Measurements from ENCODE around the gene PIGO. TPM values are rescaled to one million over a fixed set of nuclear protein-coding genes. Genes with fewer than 3 reads are reported as not detected.

PIGO gene
- total RNA-seq, 1 donor: 8.7 TPM

DNA sequence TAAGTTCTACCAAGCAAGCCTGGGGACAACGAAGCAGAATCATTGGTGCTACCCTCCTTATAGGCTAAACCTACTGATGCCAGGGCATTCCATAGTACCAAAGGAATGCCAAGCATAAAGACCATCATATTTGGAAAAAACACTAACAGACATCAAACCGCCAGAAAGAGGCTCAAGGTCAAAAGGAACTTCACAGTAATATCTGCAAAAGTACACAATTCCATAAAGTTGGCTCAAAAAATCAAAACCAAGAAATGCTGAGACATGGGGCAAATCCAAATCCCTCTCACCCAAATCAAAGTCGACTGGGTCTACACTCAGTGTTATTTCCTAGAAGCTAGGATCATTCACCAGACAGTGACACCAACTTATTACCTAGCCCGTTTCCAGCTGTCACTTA is 27.4 kb downstream of the PIGO start:
- Histone ChIP-seq H3K4me1 (ENCODE audit: insufficient read depth, low read length) (peaks cover 48% of the 10 kb centered on the region), H3K27me3 (ENCODE audit: insufficient read depth, low read length) (no peaks in the 10 kb centered on the region), H3K4me3 (ENCODE audit: low read length) (no peak overlapping the region), H3K9me3 (ENCODE audit: low read depth, low read length) (no peaks in the 10 kb centered on the region)

DNA sequence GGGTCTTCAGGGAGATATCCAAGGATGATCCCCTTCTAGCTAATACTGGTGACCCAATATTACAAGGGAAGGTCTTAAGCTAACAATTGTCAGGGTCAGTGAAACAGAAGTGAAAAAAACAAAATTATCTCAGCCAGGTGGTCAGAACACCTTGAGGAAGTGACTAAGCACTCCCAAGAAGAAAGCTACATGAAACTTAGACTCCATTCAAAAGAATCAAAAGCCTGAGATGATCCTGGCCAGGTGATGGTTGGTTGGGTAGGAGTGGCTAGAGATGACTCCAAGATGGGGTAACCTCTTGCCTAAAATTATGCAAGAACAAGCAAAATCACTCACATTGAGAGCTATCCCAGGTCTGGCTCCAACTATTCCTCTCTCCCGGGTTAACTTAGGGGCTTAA is 29.3 kb downstream of the PIGO start:
- Histone ChIP-seq H3K4me1 (ENCODE audit: insufficient read depth, low read length) (peaks cover 40% of the 10 kb centered on the region), H3K4me3 (ENCODE audit: low read length) (no peak overlapping the region), H3K27me3 (ENCODE audit: insufficient read depth, low read length) (no peaks in the 10 kb centered on the region), H3K9me3 (ENCODE audit: low read depth, low read length) (no peaks in the 10 kb centered on the region)

DNA sequence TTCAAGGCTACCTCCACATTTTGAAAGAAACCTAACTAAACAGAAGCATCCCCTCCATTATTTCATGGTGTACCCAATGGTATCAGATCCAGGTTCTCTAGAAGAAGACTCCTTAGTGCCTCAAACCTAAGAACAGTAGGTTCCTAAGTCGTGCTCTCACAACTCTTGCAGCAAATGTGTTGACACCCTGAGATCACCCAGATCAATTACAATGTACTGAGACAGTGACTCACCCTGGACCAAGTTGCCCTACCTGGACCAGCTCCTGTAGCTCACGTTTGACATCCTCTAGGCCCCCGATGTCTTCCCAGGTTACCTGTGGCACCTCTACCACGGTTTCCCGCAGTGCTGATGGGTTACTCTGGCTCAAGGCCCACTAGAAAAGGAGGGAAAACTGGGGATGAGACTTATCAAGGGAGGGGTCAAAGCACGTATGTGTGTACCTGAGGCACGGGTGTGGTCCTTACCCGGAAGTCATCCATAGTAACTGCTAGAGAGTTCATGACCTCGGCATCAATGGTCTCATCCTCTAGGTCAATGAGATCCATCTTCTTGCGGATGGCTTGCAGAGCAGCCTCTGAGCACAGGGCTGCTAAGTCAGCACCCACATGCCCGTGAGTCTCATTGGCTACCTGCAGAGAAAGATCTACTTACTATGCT is 35.7 kb downstream of the PIGO start:
- Histone ChIP-seq H3K4me1 (ENCODE audit: insufficient read depth, low read length) (no peaks in the 10 kb centered on the region), H3K9me3 (ENCODE audit: low read depth, low read length) (no peaks in the 10 kb centered on the region), H3K4me3 (ENCODE audit: low read length) (no peak overlapping the region), H3K27me3 (ENCODE audit: insufficient read depth, low read length) (no peaks in the 10 kb centered on the region)

DNA sequence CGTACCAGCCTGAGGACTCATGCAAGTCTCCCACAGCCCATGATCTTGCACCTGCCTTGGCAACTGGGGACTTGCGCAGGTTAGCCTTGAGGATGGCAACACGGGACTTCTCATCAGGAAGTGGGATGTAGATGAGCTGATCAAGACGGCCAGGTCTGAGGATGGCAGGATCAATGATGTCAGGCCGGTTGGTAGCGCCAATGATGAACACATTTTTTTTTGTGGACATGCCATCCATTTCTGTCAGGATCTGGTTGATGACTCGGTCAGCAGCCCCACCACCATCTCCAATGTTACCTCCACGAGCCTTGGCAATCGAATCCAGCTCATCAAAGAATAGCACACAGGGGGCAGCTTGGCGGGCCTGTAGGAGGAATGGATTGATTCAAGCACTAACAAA is 37.0 kb downstream of the PIGO start:
- Histone ChIP-seq H3K9me3 (ENCODE audit: low read depth, low read length) (no peaks in the 10 kb centered on the region), H3K4me1 (ENCODE audit: insufficient read depth, low read length) (no peaks in the 10 kb centered on the region), H3K4me3 (ENCODE audit: low read length) (no peak overlapping the region), H3K27me3 (ENCODE audit: insufficient read depth, low read length) (no peaks in the 10 kb centered on the region)

DNA sequence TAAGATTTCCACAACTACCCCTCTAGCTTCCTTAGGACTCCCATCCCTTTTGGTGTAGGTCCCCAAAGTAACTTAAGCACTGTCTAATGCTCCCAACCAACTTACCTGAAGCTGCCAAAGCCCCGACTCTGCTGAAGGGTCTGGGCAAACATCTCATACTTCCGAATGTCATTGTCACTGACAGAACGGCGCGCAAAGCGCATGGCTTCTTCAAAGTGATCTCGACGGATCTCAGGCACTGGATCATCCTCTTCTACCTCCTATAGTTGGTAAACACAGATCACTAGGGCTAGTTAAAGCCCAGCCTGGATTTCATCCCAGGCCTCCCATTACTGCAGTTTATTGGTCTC is 39.1 kb downstream of the PIGO start:
- H3K27me3 ChIP-seq (ENCODE audit: insufficient read depth, low read length): no peaks in the 10 kb centered on the region
- no peak overlapping the region for H3K4me3 ChIP-seq (ENCODE audit: low read length)
- H3K4me1 ChIP-seq (ENCODE audit: insufficient read depth, low read length): no peaks in the 10 kb centered on the region
- no peaks in the 10 kb centered on the region for H3K9me3 ChIP-seq (ENCODE audit: low read depth, low read length)

DNA sequence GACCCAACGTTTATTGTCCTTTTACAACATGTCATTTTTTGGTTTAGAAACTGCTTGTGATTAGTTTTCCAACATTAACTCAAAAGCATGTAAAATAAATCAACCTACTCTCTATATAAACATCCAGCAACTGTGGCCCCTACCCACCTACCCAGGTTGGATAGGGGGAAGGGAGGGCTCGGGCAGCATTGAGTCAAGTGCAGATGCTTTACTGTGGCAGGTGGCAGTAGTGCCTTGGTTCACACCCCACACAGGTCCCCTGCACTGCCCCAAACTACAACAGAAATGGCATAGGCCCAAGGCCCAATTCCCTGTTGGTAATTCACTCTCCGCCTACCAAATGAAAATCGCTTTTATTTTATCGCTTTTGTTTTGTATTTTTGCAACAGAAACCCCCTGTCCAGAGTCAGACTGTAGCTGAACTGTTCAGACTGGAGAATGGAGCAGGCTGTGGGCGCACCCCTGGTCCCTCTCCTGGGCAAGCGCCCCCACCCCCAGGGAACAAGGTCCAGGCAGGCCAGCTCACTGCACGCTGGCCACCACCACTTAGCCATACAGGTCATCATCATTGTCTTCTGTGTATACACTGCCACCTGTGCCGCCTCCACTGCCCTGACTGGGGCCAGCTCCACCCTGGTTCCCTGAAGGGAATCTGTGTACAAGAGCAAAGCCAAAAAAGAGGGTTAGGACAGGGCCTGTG is 39.7 kb downstream of the PIGO start:
- H3K4me3 ChIP-seq (ENCODE audit: low read length): no peak overlapping the region
- H3K27me3 ChIP-seq (ENCODE audit: insufficient read depth, low read length): no peaks in the 10 kb centered on the region
- H3K9me3 ChIP-seq (ENCODE audit: low read depth, low read length): no peaks in the 10 kb centered on the region
- no peaks in the 10 kb centered on the region for H3K4me1 ChIP-seq (ENCODE audit: insufficient read depth, low read length)

DNA sequence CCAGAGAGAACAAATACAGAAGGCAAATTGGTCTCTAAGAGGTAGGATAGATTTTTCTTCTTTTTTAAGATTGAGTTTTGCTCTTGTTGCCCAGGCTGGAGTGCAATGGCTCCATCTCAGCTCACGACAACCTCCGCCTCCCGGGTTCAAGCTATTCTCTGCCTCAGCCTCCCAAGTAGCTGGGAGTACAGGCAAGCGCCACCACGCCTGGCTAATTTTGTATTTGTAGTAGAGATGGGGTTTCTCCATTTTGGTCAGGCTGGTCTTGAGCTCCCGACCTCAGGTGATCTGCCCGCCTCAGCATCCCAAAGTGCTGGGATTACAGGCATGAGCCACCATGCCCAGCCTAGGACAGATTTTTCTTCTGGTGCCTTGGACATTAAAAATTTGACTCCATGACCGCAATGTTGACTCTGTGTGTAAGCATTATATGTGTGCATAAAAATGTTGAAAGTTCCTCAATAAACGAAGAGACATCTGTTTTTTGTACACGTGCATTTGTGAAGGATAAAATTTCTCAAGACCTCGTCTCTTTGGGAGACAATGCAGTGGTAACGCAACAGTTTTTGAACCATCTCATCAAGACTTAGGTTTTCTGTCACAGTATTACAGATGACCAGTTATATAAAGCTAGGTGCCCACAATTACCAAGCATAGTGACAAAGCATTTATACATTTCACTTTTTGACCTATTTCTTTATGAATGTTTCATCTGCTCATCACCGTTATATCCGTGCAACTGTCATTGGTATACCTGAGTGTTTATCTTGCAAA is 41.3 kb downstream of the PIGO start:
- no peaks in the 10 kb centered on the region for H3K9me3 ChIP-seq (ENCODE audit: low read depth, low read length)
- no peaks in the 10 kb centered on the region for H3K27me3 ChIP-seq (ENCODE audit: insufficient read depth, low read length)
- no peaks in the 10 kb centered on the region for H3K4me1 ChIP-seq (ENCODE audit: insufficient read depth, low read length)
- no peak overlapping the region for H3K4me3 ChIP-seq (ENCODE audit: low read length)

DNA sequence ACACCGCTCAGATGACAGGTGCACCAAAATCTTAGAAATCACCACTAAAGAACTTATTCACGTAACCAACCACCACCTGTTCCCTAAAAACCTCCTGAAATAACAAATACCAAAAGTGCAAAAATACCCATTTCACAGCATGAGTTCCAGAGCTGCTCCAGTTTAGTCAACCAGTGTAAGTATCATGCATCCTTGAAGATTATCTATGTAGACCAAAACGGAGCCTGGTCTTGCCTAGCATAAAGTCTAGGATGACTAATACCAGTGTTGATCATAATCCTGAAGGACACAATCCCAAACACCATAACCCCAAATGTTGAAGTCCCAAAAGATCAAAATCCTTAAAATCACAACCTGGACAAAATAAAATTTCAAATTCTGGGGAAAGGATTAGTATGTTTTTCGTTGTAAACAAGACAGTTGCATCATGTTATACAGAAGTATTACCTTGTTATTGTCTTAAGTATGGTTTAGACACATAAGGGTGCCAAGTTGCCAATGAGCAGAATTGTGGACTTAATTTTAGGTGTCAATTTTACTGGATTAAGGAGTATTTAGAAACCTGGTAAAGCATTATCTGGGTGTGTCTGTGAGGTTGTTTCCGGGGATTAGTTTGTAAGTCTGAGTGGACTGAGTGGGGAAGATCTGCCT is 42.1 kb downstream of the PIGO start:
- H3K4me1 ChIP-seq (ENCODE audit: insufficient read depth, low read length): no peaks in the 10 kb centered on the region

DNA sequence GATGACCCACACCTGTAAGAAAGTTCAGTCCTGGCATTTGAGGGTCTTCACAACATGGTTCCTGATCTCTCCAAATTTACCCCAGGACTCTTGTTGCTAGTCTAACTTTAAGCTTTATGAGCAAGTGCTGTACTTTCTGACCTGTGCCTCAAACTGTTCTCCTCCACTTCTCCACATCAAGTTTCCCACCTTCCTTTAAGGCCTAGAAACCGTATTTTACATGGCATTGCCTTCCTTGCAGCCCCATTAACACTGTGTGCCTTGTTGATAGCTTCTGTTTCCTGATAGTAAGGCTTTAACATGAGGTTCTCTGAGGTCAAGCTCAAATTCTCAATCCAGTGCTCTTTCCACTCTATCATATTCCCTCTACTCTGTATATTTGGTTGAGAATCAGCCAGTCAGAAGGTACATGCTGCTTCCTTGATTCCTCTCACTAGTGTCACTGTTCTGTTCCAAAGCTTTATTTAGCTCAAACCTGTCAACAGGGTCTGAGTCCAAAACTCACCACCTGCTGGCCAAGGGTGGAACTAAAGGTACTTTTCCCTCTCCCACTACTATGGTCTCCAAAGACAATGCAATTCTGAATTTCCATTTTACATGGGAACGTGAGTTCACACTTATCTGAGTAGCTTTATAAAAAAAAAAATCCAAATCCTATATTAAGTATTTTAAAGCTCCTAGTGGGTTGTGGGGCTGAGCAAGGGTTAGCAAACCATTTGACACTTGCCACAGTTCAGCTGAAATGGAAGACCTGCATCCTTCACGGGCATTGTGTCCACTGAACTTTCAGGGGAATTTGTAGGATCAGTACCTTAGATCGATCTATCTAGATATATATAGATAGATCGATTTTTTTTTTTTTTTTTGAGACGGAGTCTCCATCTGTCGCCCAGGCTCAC is 45.1 kb downstream of the PIGO start:
- Histone ChIP-seq H3K9me3 (ENCODE audit: low read depth, low read length) (no peaks in the 10 kb centered on the region), H3K27me3 (ENCODE audit: insufficient read depth, low read length) (no peaks in the 10 kb centered on the region), H3K4me3 (ENCODE audit: low read length) (no peak overlapping the region), H3K4me1 (ENCODE audit: insufficient read depth, low read length) (no peaks in the 10 kb centered on the region)

More for the DNA sequence above, 42.1 kb downstream of the PIGO start:
- H3K27me3 ChIP-seq (ENCODE audit: insufficient read depth, low read length): no peaks in the 10 kb centered on the region
- no peaks in the 10 kb centered on the region for H3K9me3 ChIP-seq (ENCODE audit: low read depth, low read length)
- no peak overlapping the region for H3K4me3 ChIP-seq (ENCODE audit: low read length)

DNA sequence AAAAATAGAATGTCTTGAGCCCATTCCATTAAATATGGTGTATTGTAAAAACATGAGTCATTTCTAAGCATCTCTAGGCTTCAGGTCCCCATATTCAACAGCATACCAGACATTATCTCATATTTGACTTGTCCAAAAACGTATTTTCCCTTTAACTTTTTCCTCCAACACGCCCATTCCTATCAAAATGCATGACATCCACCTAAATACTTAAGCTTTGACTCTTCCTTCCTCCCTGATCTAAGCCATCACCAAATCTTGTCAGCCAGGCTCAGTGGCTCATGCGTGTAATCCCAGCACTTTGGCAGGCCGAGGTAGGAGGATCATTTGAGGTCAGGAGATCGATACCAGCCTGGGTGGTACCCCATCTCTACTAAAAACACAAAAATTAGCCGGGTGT is 47.9 kb downstream of the PIGO start:
- Histone ChIP-seq H3K4me3 (ENCODE audit: low read length) (no peak overlapping the region), H3K4me1 (ENCODE audit: insufficient read depth, low read length) (no peaks in the 10 kb centered on the region), H3K9me3 (ENCODE audit: low read depth, low read length) (no peaks in the 10 kb centered on the region), H3K27me3 (ENCODE audit: insufficient read depth, low read length) (no peaks in the 10 kb centered on the region)

DNA sequence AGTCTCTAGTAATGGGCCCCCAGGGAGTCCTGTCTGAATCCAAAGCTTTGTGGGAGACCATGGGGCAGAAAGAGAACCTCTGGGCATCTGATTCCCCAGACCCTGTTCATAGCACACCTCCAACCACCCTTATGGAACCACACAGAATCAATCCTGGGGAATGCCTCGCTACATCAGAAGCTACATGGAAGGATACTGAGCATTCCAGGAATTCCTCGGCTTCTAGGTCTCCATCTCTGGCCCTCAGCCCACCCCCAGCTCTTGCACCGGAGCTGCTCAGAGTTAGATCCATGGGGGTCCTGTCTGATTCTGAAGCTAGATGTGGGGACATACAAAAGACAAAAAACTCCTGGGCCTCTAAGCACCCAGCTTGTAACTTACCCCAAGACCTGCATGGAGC is 52.3 kb downstream of the PIGO start:
- Histone ChIP-seq H3K4me1 (ENCODE audit: insufficient read depth, low read length) (no peaks in the 10 kb centered on the region), H3K9me3 (ENCODE audit: low read depth, low read length) (no peaks in the 10 kb centered on the region), H3K4me3 (ENCODE audit: low read length) (no peak overlapping the region)

DNA sequence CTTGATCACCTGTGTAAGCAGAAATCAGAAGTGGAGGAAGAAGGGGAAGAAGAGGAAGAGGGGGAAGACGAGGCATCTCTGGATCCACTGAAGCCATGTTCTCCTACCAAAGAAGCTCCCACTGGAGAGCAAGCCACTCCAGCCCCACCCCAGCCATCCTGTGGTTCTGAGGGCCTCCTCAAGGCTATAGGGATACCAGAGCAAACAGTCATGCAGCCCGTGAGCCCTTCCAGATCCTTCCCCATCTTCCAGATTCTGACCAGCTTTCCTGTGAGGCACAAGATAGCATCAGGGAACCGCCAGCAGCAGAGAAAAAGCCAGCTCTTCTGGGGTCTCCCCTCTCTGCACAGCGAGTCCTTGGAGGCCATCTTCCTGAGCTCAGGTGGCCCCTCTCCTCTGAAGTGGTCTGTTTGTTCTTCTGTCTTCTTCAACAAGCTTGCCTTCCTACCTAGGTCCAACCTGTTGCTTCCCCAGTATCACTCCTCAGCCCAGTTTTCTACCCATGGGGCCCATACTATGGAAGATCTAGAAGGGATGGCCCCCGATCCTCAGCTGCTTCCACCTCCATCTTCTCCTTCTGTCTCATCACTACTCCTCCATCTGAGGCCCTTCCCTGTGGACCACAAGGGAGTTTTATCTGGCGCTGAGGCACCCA is 53.4 kb downstream of the PIGO start:
- Histone ChIP-seq H3K27me3 (ENCODE audit: insufficient read depth, low read length) (no peaks in the 10 kb centered on the region), H3K4me3 (ENCODE audit: low read length) (no peak overlapping the region), H3K4me1 (ENCODE audit: insufficient read depth, low read length) (no peaks in the 10 kb centered on the region), H3K9me3 (ENCODE audit: low read depth, low read length) (no peaks in the 10 kb centered on the region)

More for the DNA sequence above, 52.3 kb downstream of the PIGO start:
- H3K27me3 ChIP-seq (ENCODE audit: insufficient read depth, low read length): no peaks in the 10 kb centered on the region

DNA sequence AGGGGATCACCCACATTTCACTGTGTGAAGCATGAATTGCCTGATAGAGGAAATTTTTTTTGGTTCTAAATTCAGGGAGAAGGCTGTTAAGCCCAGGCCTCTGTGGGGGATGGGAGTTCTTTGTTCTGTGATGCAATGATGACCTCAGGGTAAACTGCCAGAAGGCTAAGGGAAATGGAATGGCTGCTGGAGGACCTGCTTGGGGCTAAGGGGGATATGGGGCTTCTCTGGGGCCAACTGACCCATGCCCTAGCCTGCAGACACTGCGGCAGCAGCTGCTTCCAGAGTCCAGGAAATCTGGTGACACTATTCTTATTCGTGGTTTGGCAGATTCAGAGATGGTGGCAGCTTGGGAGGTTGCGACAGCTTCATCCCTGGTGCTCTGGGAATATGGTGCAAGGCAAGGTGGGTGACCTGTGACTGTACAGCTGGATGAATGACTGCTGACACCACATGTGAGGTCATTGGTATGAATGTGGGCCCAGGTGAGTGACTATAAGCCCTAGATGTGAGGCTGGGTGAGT is 54.2 kb downstream of the PIGO start:
- no peak overlapping the region for H3K4me3 ChIP-seq (ENCODE audit: low read length)
- H3K9me3 ChIP-seq (ENCODE audit: low read depth, low read length): no peaks in the 10 kb centered on the region
- no peaks in the 10 kb centered on the region for H3K4me1 ChIP-seq (ENCODE audit: insufficient read depth, low read length)
- H3K27me3 ChIP-seq (ENCODE audit: insufficient read depth, low read length): no peaks in the 10 kb centered on the region
